SK-N-SH treated with all-trans-retinoic acid at 6 μM for 48 hours (cell line): ENCODE measurements around the gene PTPRG.

Experiments used
- BACH2 ChIP-seq: fragments of 250-450 bp; sonication (Bioruptor Pico); IDR thresholded peaks from 2 replicates; pipeline ENCODE4 v1.9.0; 2021; ENCODE audit warnings: mild to moderate bottlenecking, borderline replicate concordance
- TF ChIP-seq, protein P1 (sequence below): fragments of 250-450 bp; sonication (Bioruptor Pico); IDR thresholded peaks from 2 replicates; pipeline ENCODE4 v1.8.0; 2020; ENCODE audit warnings: mild to moderate bottlenecking, moderate library complexity, borderline replicate concordance

DNA sequence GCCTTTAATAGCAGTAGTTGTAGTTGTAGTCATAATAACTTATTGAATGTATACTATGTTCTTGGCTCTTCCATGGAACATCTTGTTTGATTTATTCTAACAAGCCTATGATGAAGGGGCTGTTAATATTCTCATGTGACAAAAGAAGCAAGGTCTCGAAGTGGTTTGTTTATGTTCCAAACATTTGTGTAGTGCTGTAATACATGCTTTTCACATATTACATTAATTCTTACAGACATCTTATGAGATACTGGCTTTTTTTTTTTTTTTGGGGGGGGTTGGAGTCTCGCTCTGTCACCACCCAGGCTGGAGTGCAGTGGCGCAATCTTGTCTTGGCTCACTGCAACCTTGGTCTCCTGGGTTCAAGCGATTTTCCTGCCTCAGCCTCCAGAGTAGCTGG lies 252.3 kb downstream of the PTPRG start:
- TF ChIP-seq, protein P1, sequence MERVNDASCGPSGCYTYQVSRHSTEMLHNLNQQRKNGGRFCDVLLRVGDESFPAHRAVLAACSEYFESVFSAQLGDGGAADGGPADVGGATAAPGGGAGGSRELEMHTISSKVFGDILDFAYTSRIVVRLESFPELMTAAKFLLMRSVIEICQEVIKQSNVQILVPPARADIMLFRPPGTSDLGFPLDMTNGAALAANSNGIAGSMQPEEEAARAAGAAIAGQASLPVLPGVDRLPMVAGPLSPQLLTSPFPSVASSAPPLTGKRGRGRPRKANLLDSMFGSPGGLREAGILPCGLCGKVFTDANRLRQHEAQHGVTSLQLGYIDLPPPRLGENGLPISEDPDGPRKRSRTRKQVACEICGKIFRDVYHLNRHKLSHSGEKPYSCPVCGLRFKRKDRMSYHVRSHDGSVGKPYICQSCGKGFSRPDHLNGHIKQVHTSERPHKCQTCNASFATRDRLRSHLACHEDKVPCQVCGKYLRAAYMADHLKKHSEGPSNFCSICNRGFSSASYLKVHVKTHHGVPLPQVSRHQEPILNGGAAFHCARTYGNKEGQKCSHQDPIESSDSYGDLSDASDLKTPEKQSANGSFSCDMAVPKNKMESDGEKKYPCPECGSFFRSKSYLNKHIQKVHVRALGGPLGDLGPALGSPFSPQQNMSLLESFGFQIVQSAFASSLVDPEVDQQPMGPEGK (CRISPR knock-in tag), result no peak
- TF ChIP-seq BACH2 (CRISPR knock-in tag), result no peak
